ENCODE results near the gene PHF21B. TPM values are rescaled to one million over a fixed set of nuclear protein-coding genes. Genes with fewer than 3 reads are reported as not detected.

The PHF21B gene
- total RNA-seq, 4 donors from 2014 or later, result 0.50 to 9.4 (median 1.8) TPM; not detected in 1

DNA sequence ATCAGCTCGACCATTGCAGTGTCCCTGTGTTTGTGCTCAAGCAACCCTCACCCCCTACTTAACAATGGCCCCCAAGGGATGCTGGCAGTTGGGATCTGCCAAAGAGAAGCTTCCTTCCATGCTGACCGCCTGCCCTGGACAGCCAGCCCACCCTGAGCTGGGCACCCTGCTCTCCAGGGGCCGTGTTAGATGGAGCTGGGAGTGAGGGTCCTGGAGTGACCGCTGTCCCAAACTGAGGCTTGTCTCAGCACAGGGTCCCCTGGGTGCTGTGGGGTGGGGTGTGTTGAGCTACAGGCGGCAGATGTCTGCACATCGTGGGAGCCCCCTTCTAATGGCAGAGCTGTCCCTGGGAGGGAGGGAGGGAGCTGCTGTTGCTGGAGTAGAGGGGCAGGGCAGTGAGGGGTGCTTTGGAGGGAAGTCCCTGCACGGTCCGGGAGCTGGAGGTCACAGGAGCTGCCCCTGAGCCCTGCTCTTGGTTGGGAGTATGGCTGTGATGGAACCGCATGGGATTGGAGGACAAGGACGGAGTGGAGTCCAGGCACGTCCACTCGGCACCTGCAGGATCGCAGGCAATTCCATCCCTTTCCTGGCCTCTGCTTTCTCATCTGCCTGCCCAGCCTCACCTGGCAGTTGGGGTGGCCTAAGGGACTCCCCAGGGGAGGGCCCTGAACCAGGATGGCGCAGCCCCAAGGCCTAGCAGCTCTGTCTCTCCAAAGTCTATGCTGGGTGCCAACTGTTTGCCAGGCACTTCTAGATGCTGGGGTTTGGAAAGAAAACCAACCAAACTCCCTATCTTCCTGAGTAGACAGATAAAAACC is 131.1 kb downstream of the PHF21B start:
- no peak for DNase-seq (ENCODE audit: extremely low spot score)
- intact Hi-C loops (cut with DNase I), result no loop called here
- WGBS, result 81% methylated on average over 5 of the region's 14 CpGs

DNA sequence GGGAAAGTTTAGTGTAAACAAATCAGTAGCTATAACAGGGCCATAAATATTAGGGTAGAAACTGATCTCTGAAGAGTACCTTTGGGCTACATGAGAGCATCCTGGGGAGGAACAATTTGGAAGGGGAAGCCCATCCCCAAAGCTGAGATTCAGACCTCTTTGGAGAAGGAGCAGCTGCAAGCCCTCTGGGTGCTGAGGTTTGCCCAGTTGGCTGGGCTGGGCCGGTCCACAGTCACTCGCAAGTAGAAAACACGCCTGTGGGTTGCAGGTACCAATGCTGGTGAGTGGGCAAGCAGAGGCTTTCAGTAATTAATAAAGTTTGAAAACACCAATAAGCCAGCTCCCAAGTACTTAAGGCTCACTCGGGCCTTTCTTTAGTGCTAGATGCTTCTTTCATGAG is 132.9 kb downstream of the PHF21B start:
- WGBS, result 92% methylated on average over 4 of the region's 4 CpGs
- Histone ChIP-seq H3K36me3 (no peaks in the 10 kb centered on the region), H3K9me3 (peaks cover 0 to 21% (median 12%) of the 10 kb centered on the region in 4 donors), H3K27ac (replicated peaks in 1 of 4) (no peak overlapping the region), H3K4me3 (no peak overlapping the region), H3K4me1 (no peaks in the 10 kb centered on the region), H3K27me3 (no peaks in the 10 kb centered on the region)
- intact Hi-C loops (cut with DNase I), result no loop called here
- TF ChIP-seq POLR2AphosphoS5 (IDR thresholded peaks at IDR 0.05) (no peak), EP300 (IDR thresholded peaks at IDR 0.05) (no peak), POLR2A (IDR thresholded peaks at IDR 0.05; ENCODE audit: low read depth) (no peak)
- TF ChIP-seq, protein P1, sequence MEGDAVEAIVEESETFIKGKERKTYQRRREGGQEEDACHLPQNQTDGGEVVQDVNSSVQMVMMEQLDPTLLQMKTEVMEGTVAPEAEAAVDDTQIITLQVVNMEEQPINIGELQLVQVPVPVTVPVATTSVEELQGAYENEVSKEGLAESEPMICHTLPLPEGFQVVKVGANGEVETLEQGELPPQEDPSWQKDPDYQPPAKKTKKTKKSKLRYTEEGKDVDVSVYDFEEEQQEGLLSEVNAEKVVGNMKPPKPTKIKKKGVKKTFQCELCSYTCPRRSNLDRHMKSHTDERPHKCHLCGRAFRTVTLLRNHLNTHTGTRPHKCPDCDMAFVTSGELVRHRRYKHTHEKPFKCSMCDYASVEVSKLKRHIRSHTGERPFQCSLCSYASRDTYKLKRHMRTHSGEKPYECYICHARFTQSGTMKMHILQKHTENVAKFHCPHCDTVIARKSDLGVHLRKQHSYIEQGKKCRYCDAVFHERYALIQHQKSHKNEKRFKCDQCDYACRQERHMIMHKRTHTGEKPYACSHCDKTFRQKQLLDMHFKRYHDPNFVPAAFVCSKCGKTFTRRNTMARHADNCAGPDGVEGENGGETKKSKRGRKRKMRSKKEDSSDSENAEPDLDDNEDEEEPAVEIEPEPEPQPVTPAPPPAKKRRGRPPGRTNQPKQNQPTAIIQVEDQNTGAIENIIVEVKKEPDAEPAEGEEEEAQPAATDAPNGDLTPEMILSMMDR (IDR thresholded peaks at IDR 0.05), result no peak
- DNase-seq (ENCODE audit: extremely low spot score), result no peak

More for the DNA sequence above, 131.1 kb downstream of the PHF21B start:
- Histone ChIP-seq H3K9me3 (peaks cover 0 to 18% (median 11%) of the 10 kb centered on the region in 4 donors), H3K4me3 (no peak overlapping the region), H3K4me1 (no peaks in the 10 kb centered on the region), H3K27me3 (no peaks in the 10 kb centered on the region), H3K27ac (replicated peaks in 1 of 4) (no peak overlapping the region), H3K36me3 (peaks cover 0 to 11% (median 3%) of the 10 kb centered on the region in 4 donors)
- TF ChIP-seq POLR2AphosphoS5 (IDR thresholded peaks at IDR 0.05) (no peak), POLR2A (IDR thresholded peaks at IDR 0.05; ENCODE audit: low read depth) (no peak), EP300 (IDR thresholded peaks at IDR 0.05) (no peak)
- TF ChIP-seq, protein P1 (IDR thresholded peaks at IDR 0.05), result no peak

- TF ChIP-seq POLR2A (IDR thresholded peaks at IDR 0.05; ENCODE audit: low read depth), result no peak
- no peak for TF ChIP-seq POLR2AphosphoS5 (IDR thresholded peaks at IDR 0.05)
- no peak for TF ChIP-seq EP300 (IDR thresholded peaks at IDR 0.05)
- TF ChIP-seq, protein P1 (IDR thresholded peaks at IDR 0.05), result no peak
- no peaks in the 10 kb centered on the region for H3K4me1 ChIP-seq
- intact Hi-C loops (cut with DNase I), result no loop called here
- H3K27ac ChIP-seq (replicated peaks in 1 of 4), result no peak overlapping the region
- H3K27me3 ChIP-seq, result no peaks in the 10 kb centered on the region
- no peaks in the 10 kb centered on the region for H3K36me3 ChIP-seq
- peaks cover 0 to 13% (median 9%) of the 10 kb centered on the region in 4 donors for H3K9me3 ChIP-seq
- H3K4me3 ChIP-seq, result no peak overlapping the region
- no peak for DNase-seq (ENCODE audit: extremely low spot score)
- 96% methylated on average over 3 of the region's 3 CpGs for WGBS
These were observed 138.0 kb downstream of the PHF21B start for GRCh38 chr22:44871782-44872181.

GRCh38 chr22:44870021-44870420 is 139.8 kb downstream of the PHF21B start:
- TF ChIP-seq, protein P1 (IDR thresholded peaks at IDR 0.05), result no peak
- no peak for TF ChIP-seq POLR2A (IDR thresholded peaks at IDR 0.05; ENCODE audit: low read depth)
- TF ChIP-seq EP300 (IDR thresholded peaks at IDR 0.05), result no peak
- TF ChIP-seq POLR2AphosphoS5 (IDR thresholded peaks at IDR 0.05), result no peak
- DNase-seq (ENCODE audit: extremely low spot score), result no peak
- no peak overlapping the region for H3K4me3 ChIP-seq
- H3K27ac ChIP-seq (replicated peaks in 1 of 4), result no peak overlapping the region
- peaks cover 0 to 10% (median 7%) of the 10 kb centered on the region in 4 donors for H3K9me3 ChIP-seq
- intact Hi-C loops (cut with DNase I), result no loop called here
- no peaks in the 10 kb centered on the region for H3K36me3 ChIP-seq
- no peaks in the 10 kb centered on the region for H3K27me3 ChIP-seq
- H3K4me1 ChIP-seq, result no peaks in the 10 kb centered on the region
- WGBS, result 47% methylated on average over 3 of the region's 5 CpGs

All from esophagus muscularis mucosa (tissue), 4 donors.